Measurements from ENCODE around the gene IFT57.

- TF ChIP-seq CTCF (IDR thresholded peaks at IDR 0.05 in 8 of 11, conservative IDR thresholded peaks at IDR 0.05 in 3 of 11): no peak
- TF ChIP-seq POLR2AphosphoS5 (IDR thresholded peaks at IDR 0.05): no peak
Observed at GRCh38 chr3:108158251-108158650, 64.0 kb downstream of the IFT57 start.

All from spleen (tissue), 7 donors.